HFFc6 (cell line): ENCODE measurements around the gene REEP5. TPM values are rescaled to one million over a fixed set of nuclear protein-coding genes. Genes with fewer than 3 reads are reported as not detected.
"Not testable (repeated sequence)": the region's sequence is repeated elsewhere in the genome, so short reads cannot be mapped to it uniquely, and the experiment has no call there.

ENCODE experiments used
- DNase-seq: peaks from one replicate; pipeline ENCODE4 v3.0.0-alpha.2; 2018
- H3K27ac Mint-ChIP-seq: 2 replicates; pipeline ENCODE4 v1.8.0; 2020; ENCODE audit warnings: mild to moderate bottlenecking, mixed read lengths
- H3K27me3 Mint-ChIP-seq: 2 replicates; pipeline ENCODE4 v1.8.0; 2021; ENCODE audit warnings: mild to moderate bottlenecking, moderate library complexity, mixed read lengths; ENCODE audit not compliant: insufficient read depth
- H3K36me3 Mint-ChIP-seq: 2 replicates; pipeline ENCODE4 v1.8.0; 2021; ENCODE audit warnings: low read depth, mixed read lengths
- H3K4me1 Mint-ChIP-seq: 2 replicates; pipeline ENCODE4 v1.8.0; 2020; ENCODE audit warnings: low read depth, mixed read lengths
- H3K4me3 Mint-ChIP-seq: 2 replicates; pipeline ENCODE4 v1.8.0; 2020; ENCODE audit warnings: mild to moderate bottlenecking, moderate library complexity, mixed read lengths
- H3K9me3 Mint-ChIP-seq: 2 replicates; pipeline ENCODE4 v1.8.0; 2020; ENCODE audit warnings: mild to moderate bottlenecking, mixed read lengths
- CTCF ChIP-seq: fragments of 200-600 bp; sonication (generic); IDR thresholded peaks from 2 replicates; pipeline ENCODE4 v1.5.0; 2021; ENCODE audit warnings: antibody characterized with exemption, mild to moderate bottlenecking
- long read RNA-seq: library from polyadenylated mRNA; unstranded; transcript quantifications from one replicate; pipeline ENCODE4 v2.0.0, GENCODE V29; 2019
- total RNA-seq, 6 experiments: library from RNA; stranded (reverse); fragmentation: NEBNext Ultra II Directional; extraction: Animal tissue kit (Norgen Biotek cat#: 25700); gene quantifications; 2 replicates in 1 of 6; 3 replicates in 5 of 6; pipeline ENCODE4 v1.2.3, GENCODE V29; 2021

REEP5 gene
- total RNA-seq: 100 to 1,000 TPM in 4 of 6 experiments, 10 to 100 TPM in 2; 95.9 to 143 (median 107) TPM
- long read RNA-seq, transcript REEP5-202 (5 exons, 3,326 nt): major isoform, 270 of 287 reads
- long read RNA-seq, partial matches to known transcripts: 3 of 287 reads
- long read RNA-seq, other reads (novel, unspliced or antisense): 13 of 287 reads

- peak within 1 kb of the TSS; percentile 97 for H3K4me3 Mint-ChIP-seq
- TF ChIP-seq CTCF: peak; percentile 87
- H3K4me1 Mint-ChIP-seq: peaks cover 52% of the 10 kb centered on the region
- H3K9me3 Mint-ChIP-seq: no peaks in the 10 kb centered on the region
- peak; percentile 62 for DNase-seq
- peaks cover 32% of the 10 kb centered on the region for H3K36me3 Mint-ChIP-seq
- peak within 1 kb of the TSS; percentile 94 for H3K27ac Mint-ChIP-seq
- peaks cover 11% of the 10 kb centered on the region for H3K27me3 Mint-ChIP-seq
Measured at GRCh38 chr5:112921833-112922817, at the start of gene REEP5. TSS of gene REEP5 (minus strand) at chr5:112922227. CDS start at chr5:112922190, 37 bp downstream.

GRCh38 chr5:112971276-112971675, 49.2 kb upstream of the REEP5 start:
- Mint-ChIP-seq H3K4me3 (no peak overlapping the region), H3K27me3 (no peaks in the 10 kb centered on the region; the same call in 1 of the 2 replicates), H3K36me3 (no peaks in the 10 kb centered on the region; the same call in 1 of the 2 replicates), H3K9me3 (no peaks in the 10 kb centered on the region), H3K27ac (no peak overlapping the region), H3K4me1 (peaks cover 31% of the 10 kb centered on the region)
- TF ChIP-seq CTCF: no peak
- no peak for DNase-seq

GRCh38 chr5:112968411-112969106, 46.5 kb upstream of the REEP5 start:
- Mint-ChIP-seq H3K27me3 (no peaks in the 10 kb centered on the region; the same call in 1 of the 2 replicates), H3K27ac (peak overlapping the region; percentile 9; the same call in 1 of the 2 replicates), H3K4me3 (no peak overlapping the region), H3K36me3 (no peaks in the 10 kb centered on the region), H3K4me1 (peaks cover 22% of the 10 kb centered on the region), H3K9me3 (no peaks in the 10 kb centered on the region)
- no peak for TF ChIP-seq CTCF
- DNase-seq: no peak

- Mint-ChIP-seq H3K27ac (no peak overlapping the region), H3K4me3 (no peak overlapping the region), H3K9me3 (no peaks in the 10 kb centered on the region), H3K27me3 (peaks cover 4% of the 10 kb centered on the region), H3K4me1 (peaks cover 31% of the 10 kb centered on the region), H3K36me3 (no peaks in the 10 kb centered on the region)
- no peak for DNase-seq
- TF ChIP-seq CTCF: no peak
Measured at GRCh38 chr5:112967520-112968083, 45.6 kb upstream of the REEP5 start.

GRCh38 chr5:112965733-112966306, 43.8 kb upstream of the REEP5 start:
- Mint-ChIP-seq H3K36me3 (no peaks in the 10 kb centered on the region), H3K4me3 (no peak overlapping the region), H3K4me1 (peaks cover 35% of the 10 kb centered on the region), H3K9me3 (no peaks in the 10 kb centered on the region), H3K27ac (no peak overlapping the region), H3K27me3 (peaks cover 4% of the 10 kb centered on the region)
- DNase-seq: no peak
- TF ChIP-seq CTCF: no peak

- DNase-seq, H3K36me3 Mint-ChIP-seq, H3K9me3 Mint-ChIP-seq, H3K4me3 Mint-ChIP-seq, H3K27me3 Mint-ChIP-seq: not testable (repeated sequence)
- H3K4me1 Mint-ChIP-seq: peaks cover 43% of the 10 kb centered on the region
- H3K27ac Mint-ChIP-seq: peak overlapping the region; percentile 73
Measured at GRCh38 chr5:112963374-112963733, 41.3 kb upstream of the REEP5 start.
